OCI-LY3 (cell line): ENCODE results near the gene UST.

Experiments used
- H2AFZ ChIP-seq: fragments of 200-600, 300-600 bp; shearing (Covaris generic); 2 replicates; pipeline ENCODE4 v1.6.0; 2014; ENCODE audit warnings: antibody characterized with exemption, low read depth, low read length
- H3K27ac ChIP-seq: fragments of 200-600, 300-600 bp; sonication (generic); 2 replicates; pipeline ENCODE4 v1.5.1; 2014; ENCODE audit warnings: mild to moderate bottlenecking, low read length, moderate library complexity, mixed read lengths
- H3K27me3 ChIP-seq: fragments of 200-600, 300-600 bp; sonication (generic); 2 replicates; pipeline ENCODE4 v1.6.1; 2014; ENCODE audit warnings: low read depth, low read length, mixed read lengths
- H3K36me3 ChIP-seq: fragments of 200-600, 300-600 bp; sonication (generic); replicated peaks from 2 replicates; pipeline ENCODE3; 2014; ENCODE audit warnings: low read depth, low read length, mixed read lengths
- H3K4me1 ChIP-seq: fragments of 300-600, 200-600 bp; sonication (generic); 2 replicates; pipeline ENCODE4 v1.6.1; 2014; ENCODE audit warnings: low read length, mixed read lengths
- H3K4me2 ChIP-seq: fragments of 200-600, 300-600 bp; sonication (generic); 2 replicates; pipeline ENCODE4 v1.6.1; 2014; ENCODE audit warnings: low read length, mixed read lengths
- H3K4me3 ChIP-seq: fragments of 300-600, 200-600 bp; sonication (generic); 2 replicates; pipeline ENCODE4 v1.5.1; 2014; ENCODE audit warnings: antibody characterized with exemption, mild to moderate bottlenecking, low read length, moderate library complexity
- H3K79me2 ChIP-seq: fragments of 300-600, 200-600 bp; shearing (Covaris generic); 2 replicates; pipeline ENCODE4 v1.6.1; 2014; ENCODE audit warnings: mild to moderate bottlenecking, low read length, mixed read lengths
- H3K9ac ChIP-seq: fragments of 300-600, 200-600 bp; shearing (Covaris generic); 2 replicates; pipeline ENCODE4 v1.6.0; 2014; ENCODE audit warnings: mild to moderate bottlenecking, low read length, moderate library complexity
- H3K9me3 ChIP-seq: fragments of 200-600, 300-600 bp; shearing (Covaris generic); 2 replicates; pipeline ENCODE4 v1.6.1; 2014; ENCODE audit warnings: low read length, mixed read lengths; ENCODE audit not compliant: insufficient read depth
- H4K20me1 ChIP-seq: fragments of 200-600, 300-600 bp; sonication (generic); 2 replicates; pipeline ENCODE4 v1.6.1; 2016; ENCODE audit warnings: low read length, mixed read lengths; ENCODE audit not compliant: insufficient read depth
- CTCF ChIP-seq: fragments of 200-600, 300-600 bp; sonication (generic); IDR thresholded peaks from 2 replicates; pipeline ENCODE4 v1.5.1; 2014; ENCODE audit warnings: antibody characterized with exemption, low read length, low read depth
- EZH2phosphoT487 ChIP-seq: fragments of 200-600 bp; shearing (Covaris generic); IDR thresholded peaks from 2 replicates; pipeline ENCODE4 v1.6.1; 2018; ENCODE audit warnings: antibody characterized with exemption, mixed run types, low read depth

The UST gene

GRCh38 chr6:148891405-148891783 lies 144.6 kb downstream of the UST start:
- TF ChIP-seq CTCF, result no peak
- TF ChIP-seq EZH2phosphoT487, result no peak
- Histone ChIP-seq H2AFZ (no peak overlapping the region), H4K20me1 (no peaks in the 10 kb centered on the region), H3K79me2 (no peaks in the 10 kb centered on the region), H3K4me2 (no peak overlapping the region), H3K9me3 (no peaks in the 10 kb centered on the region), H3K4me3 (no peak overlapping the region), H3K27me3 (no peaks in the 10 kb centered on the region), H3K4me1 (no peaks in the 10 kb centered on the region), H3K36me3 (peaks cover 3% of the 10 kb centered on the region), H3K27ac (no peak overlapping the region), H3K9ac (no peak overlapping the region)

GRCh38 chr6:148892247-148892646 lies 145.4 kb downstream of the UST start:
- no peaks in the 10 kb centered on the region for H4K20me1 ChIP-seq
- no peak overlapping the region for H2AFZ ChIP-seq
- H3K79me2 ChIP-seq, result no peaks in the 10 kb centered on the region
- no peaks in the 10 kb centered on the region for H3K9me3 ChIP-seq
- H3K27ac ChIP-seq, result no peak overlapping the region
- no peak overlapping the region for H3K9ac ChIP-seq
- H3K36me3 ChIP-seq, result peaks cover 3% of the 10 kb centered on the region
- H3K27me3 ChIP-seq, result no peaks in the 10 kb centered on the region
- no peak overlapping the region for H3K4me2 ChIP-seq
- H3K4me3 ChIP-seq, result no peak overlapping the region
- TF ChIP-seq CTCF (no peak), EZH2phosphoT487 (no peak)
- H3K4me1 ChIP-seq, result no peaks in the 10 kb centered on the region

- no peak overlapping the region for H3K9ac ChIP-seq
- H3K27me3 ChIP-seq, result no peaks in the 10 kb centered on the region
- H3K79me2 ChIP-seq, result no peaks in the 10 kb centered on the region
- no peak overlapping the region for H3K4me2 ChIP-seq
- no peak overlapping the region for H3K4me3 ChIP-seq
- no peaks in the 10 kb centered on the region for H4K20me1 ChIP-seq
- H3K27ac ChIP-seq, result no peak overlapping the region
- H3K9me3 ChIP-seq, result no peaks in the 10 kb centered on the region
- H2AFZ ChIP-seq, result no peak overlapping the region
- TF ChIP-seq EZH2phosphoT487, result no peak
- H3K36me3 ChIP-seq, result peaks cover 3% of the 10 kb centered on the region
- no peaks in the 10 kb centered on the region for H3K4me1 ChIP-seq
Measured at GRCh38 chr6:148893073-148893472, 146.2 kb downstream of the UST start.

GRCh38 chr6:148893481-148893880 lies 146.7 kb downstream of the UST start:
- Histone ChIP-seq H2AFZ (no peak overlapping the region), H3K9ac (no peak overlapping the region), H3K36me3 (no peaks in the 10 kb centered on the region), H3K9me3 (no peaks in the 10 kb centered on the region), H3K79me2 (no peaks in the 10 kb centered on the region), H4K20me1 (no peaks in the 10 kb centered on the region), H3K27ac (no peak overlapping the region), H3K4me1 (no peaks in the 10 kb centered on the region), H3K27me3 (no peaks in the 10 kb centered on the region), H3K4me3 (no peak overlapping the region), H3K4me2 (no peak overlapping the region)
- no peak for TF ChIP-seq EZH2phosphoT487
- TF ChIP-seq CTCF, result no peak

- Histone ChIP-seq H3K9me3 (no peaks in the 10 kb centered on the region), H3K36me3 (no peaks in the 10 kb centered on the region), H3K27ac (no peak overlapping the region), H2AFZ (no peak overlapping the region), H3K4me2 (no peak overlapping the region), H4K20me1 (no peaks in the 10 kb centered on the region), H3K4me3 (no peak overlapping the region), H3K79me2 (no peaks in the 10 kb centered on the region), H3K4me1 (peaks cover 1% of the 10 kb centered on the region), H3K9ac (no peak overlapping the region), H3K27me3 (no peaks in the 10 kb centered on the region)
- no peak for TF ChIP-seq CTCF
- no peak for TF ChIP-seq EZH2phosphoT487
Measured at GRCh38 chr6:148898376-148899014, 151.7 kb downstream of the UST start.
